ENCODE data around the gene EGFR.

DNA sequence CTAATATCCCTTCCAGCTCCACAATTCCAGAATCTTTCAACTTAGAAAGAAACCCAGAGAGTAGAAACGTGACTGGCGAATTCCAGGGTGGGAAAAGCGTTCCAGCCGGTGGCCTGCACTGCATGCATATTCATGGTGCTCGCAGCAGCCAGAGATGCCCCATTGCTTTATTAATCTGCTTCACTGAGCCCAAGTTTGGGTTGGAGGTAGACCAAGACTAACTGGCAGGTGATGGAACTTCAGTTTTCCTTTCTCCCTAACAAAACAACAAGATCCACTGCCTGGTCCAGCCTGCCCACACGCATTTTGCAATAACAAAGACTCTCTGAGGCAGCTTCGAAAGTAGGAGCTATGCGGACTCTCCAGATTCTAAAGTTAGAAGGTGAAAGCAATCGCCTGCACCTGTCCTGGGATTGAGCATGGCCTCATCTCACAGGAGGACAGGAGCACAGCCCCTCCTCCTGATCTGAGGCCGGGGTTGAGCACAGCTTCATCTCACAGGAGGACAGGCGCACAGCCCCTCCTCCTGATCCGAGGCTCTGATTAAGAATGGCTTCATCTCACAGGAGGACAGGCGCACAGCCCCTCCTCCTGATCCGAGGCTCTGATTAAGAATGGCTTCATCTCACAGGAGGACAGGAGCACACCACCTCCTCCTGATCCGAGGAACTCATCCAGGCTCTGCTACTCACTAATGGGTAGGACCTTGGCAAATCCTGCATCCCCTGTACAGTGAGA lies 218.5 kb downstream of the EGFR start:
- TF ChIP-seq, protein P1, sequence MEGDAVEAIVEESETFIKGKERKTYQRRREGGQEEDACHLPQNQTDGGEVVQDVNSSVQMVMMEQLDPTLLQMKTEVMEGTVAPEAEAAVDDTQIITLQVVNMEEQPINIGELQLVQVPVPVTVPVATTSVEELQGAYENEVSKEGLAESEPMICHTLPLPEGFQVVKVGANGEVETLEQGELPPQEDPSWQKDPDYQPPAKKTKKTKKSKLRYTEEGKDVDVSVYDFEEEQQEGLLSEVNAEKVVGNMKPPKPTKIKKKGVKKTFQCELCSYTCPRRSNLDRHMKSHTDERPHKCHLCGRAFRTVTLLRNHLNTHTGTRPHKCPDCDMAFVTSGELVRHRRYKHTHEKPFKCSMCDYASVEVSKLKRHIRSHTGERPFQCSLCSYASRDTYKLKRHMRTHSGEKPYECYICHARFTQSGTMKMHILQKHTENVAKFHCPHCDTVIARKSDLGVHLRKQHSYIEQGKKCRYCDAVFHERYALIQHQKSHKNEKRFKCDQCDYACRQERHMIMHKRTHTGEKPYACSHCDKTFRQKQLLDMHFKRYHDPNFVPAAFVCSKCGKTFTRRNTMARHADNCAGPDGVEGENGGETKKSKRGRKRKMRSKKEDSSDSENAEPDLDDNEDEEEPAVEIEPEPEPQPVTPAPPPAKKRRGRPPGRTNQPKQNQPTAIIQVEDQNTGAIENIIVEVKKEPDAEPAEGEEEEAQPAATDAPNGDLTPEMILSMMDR (IDR thresholded peaks at IDR 0.05): no peak
- TF ChIP-seq POLR2A (IDR thresholded peaks at IDR 0.05): no peak
